GM10266 (cell line): ENCODE measurements around the gene PAF1.

Experiments
- DNase-seq: peaks from one replicate; pipeline ENCODE4 v3.0.0; 2012; ENCODE audit errors: extremely low spot score
- TF ChIP-seq, protein P1 (sequence below): IDR thresholded peaks from 2 replicates; pipeline ENCODE4 v1.5.1; 2012; ENCODE audit warnings: mild to moderate bottlenecking, low read depth; ENCODE audit not compliant: control insufficient read depth, insufficient read depth; ENCODE audit errors: missing control alignments

PAF1 gene

DNA sequence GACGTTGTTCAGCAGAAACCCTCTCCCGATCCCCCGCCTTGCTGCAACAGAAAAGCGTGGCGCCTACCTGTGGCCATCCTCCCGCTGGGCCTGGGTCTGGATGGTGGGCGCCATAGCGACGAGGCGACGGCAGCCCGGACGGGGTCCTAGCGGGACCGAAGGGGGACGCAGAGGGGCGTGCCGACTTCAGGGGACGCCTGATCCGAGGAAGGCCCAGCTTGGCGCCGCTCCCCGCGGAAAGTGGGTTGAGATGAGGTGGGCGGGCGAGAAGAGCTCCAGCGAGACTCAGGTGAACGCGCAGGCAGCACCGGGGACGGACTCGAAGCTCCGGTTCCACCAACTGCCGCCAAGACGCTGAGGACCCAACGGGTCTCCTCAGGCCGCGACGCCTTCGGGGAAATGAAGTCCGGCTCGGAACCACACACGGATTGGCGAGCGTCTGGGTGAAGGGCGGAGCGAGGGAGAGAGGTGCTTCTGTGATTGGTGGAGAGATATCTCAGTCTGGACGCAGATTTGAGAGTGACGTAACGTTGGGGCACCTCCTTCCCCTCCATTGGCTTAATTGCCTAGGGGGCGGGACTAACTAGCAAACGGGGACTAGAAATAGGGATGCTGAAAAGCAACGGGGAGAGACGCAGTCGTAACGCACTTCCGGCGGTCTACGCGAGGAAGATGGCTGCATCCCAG, at the start of gene PAF1, which contains the start of gene MED29:
TSS of gene PAF1 (minus strand) at position 356 of the 687 bp plus-strand sequence. CDS start at position 114, 242 bp downstream.
TSS of gene MED29 (plus strand) at position 628 of the 687 bp plus-strand sequence. CDS start at position 673, 45 bp downstream.
- TF ChIP-seq, protein P1, sequence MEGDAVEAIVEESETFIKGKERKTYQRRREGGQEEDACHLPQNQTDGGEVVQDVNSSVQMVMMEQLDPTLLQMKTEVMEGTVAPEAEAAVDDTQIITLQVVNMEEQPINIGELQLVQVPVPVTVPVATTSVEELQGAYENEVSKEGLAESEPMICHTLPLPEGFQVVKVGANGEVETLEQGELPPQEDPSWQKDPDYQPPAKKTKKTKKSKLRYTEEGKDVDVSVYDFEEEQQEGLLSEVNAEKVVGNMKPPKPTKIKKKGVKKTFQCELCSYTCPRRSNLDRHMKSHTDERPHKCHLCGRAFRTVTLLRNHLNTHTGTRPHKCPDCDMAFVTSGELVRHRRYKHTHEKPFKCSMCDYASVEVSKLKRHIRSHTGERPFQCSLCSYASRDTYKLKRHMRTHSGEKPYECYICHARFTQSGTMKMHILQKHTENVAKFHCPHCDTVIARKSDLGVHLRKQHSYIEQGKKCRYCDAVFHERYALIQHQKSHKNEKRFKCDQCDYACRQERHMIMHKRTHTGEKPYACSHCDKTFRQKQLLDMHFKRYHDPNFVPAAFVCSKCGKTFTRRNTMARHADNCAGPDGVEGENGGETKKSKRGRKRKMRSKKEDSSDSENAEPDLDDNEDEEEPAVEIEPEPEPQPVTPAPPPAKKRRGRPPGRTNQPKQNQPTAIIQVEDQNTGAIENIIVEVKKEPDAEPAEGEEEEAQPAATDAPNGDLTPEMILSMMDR, result peak; percentile 24

DNA sequence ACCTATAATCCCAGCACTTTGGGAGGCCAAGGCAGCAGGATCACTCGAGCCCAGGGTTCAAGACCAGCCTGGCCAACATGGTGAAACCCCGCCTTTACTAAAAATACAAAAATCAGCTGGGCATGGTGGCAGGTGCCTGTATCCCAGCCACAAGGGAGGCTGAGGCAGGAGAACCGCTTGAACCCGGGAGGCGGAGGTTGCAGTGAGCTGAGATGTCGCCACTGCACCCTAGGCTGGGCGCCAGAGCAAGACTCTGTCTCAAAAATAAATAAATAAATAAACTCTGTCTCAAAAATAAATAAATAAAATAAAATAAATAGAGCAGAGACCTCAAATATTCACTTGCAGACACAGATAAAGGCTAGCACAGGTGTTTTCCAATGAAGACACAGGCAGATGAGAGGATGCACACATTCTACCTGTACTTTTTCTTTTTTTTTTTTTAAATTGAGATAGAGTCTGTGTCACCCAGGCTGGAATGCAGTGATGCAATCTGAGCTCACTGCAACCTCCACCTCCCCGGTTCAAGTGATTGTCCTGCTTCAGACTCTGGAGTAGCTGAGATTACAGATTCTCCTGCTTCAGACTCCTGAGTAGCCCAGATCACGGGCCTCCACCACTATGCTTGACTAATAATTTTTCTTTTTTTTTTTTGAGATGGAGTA, 47.5 kb upstream of the PAF1 start:
- DNase-seq, result no peak
- TF ChIP-seq, protein P1, result no peak

More for the DNA sequence above, at the start of gene PAF1, which contains the start of gene MED29:
- DNase-seq, result peak; percentile 99

DNA sequence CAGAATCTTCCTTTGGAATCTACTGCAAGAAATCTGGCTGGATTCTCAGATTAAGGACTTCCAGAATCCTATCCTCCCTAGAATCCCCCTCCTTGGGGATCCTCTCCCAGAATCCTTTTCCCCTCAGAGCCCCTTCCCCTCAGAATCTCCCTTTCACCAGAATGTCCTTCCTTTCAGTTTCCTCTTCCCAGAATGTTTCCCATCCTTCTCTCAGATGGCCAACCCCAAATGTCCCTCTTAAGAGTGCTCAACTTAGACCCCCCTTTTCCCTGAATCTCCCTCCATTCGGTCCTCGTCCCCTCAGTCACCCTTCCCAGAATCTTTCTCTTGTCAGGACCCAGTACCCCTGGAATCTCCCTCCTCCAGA, 45.4 kb upstream of the PAF1 start:
- no peak for DNase-seq
- TF ChIP-seq, protein P1, result no peak

DNA sequence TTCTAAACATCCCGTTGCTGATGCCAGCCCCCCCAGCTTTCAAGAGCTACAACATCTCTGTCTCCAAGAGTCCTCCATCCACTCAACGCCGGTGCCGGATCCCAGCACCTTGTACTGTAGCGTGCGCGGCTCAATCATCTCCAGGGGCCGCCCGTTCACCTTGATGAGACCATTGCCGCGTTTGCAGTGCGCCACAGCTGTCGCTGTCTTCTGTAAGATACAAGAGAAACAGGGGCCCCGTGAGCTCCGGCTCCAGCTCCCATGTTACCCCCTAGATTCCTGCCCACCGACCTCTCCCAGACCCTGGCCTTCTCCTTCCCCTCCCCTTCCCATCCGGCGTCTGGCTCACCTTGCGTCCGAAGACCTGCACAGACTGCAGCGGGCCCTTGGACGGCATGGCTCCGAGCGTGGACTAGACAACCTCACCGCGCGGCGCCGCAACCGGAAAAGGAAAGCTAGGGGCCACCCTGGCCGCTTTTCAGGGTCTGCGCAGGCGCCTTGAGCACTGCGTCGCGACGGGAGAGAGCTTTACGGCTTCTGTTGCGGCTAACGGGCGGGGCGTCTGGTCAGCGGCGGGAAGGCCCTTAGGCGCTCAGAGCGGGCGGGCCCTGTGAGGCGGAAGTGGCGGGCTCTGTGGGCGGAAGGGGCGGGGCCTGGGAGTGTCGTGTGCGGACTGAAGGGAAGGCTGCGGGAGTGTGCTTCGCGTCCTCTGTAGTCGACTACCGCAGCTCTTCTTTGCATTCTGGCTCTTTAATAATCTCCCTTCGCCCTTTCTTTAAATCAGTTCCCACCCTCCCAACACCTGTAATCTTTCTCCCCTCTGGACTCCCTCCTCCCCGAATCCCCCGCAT, 44.8 kb upstream of the PAF1 start, which contains the start of gene RPS16:
TSS of gene RPS16 (minus strand) at position 451 of the 851 bp plus-strand sequence. CDS start at position 397, 54 bp downstream.
- DNase-seq, result peak; percentile 93
- TF ChIP-seq, protein P1, result no peak

DNA sequence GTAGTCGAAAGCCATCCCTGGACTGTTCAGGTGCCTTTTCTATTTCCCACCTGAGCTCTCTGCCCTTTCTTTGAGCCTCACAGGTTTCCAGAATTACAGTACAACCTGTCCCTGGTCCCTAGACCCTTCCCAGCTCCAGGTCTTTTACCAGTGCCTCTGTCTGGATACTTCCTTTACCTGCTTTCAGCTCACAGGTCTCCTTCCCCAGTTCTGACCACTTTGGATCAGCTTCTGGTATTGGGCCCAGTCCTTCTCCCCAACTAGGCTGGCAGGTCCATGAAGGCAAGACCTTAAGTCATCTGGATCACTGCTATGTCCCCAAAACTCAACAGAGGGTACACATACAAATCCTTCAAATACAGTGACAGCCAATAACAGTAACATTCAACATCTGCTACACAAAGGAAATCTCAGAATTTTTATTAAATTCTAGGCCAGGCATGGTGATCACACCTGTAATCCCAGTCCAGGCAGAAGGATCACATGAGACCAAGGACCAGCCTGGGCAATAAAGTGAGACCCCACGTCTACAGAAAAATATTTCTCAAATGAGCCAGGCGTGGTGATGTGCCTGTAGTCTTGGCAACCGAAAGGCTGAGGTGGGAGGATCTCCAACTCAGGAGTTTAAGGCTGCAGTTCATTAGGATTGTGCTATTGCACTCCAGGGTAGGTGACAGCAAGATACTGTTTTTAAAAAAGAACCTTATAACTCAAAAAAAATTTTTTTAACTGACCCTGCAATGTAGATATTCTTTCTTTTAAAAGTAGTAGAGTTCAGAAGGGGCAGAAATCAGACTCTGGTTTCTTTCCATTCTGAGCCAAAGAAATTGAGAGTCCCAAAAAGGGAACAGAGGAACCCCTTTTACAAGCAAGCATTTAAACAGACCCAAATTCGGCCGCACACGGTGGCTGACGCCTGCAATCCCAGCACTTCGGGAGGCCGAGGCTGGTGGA, 43.5 kb upstream of the PAF1 start:
- DNase-seq, result no peak
- TF ChIP-seq, protein P1, result no peak

DNA sequence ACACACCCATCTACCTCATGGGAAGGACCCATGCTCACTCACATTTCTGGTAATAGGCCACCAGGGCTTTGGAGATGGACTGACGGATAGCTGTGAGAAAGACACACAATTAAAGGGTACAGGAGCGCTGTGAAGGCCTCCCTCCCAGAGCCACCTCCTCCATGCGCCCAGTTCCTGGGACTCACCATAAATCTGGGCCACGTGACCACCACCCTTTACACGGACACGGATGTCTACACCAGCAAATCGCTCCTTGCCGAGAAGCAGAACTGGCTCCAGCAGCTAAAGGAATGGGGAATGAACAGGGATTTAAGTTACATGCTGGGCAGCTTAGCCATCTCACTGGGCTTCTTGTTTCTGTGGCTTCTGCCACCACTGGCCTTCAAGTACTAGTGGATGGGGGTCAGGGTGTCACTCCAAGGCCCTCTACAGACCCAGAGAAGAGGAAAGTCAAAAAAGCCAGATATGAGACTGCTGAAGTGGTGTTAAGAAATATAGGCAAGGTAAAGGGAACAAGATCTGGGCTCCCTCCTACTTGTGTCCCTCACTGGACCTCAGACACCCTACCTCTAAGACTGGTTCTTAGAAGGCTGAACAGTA, 42.7 kb upstream of the PAF1 start:
- no peak for DNase-seq
- TF ChIP-seq, protein P1, result no peak
